OCI-M1 (cell line): ENCODE data around the gene CPEB2.
A peak's percentile ranks its signal among the peaks of the same experiment; 100 is the strongest.

Experiments
- DNase-seq: peaks from one replicate; lab custom pipeline; 2025; lab: John Stamatoyannopoulos, UW

The CPEB2 gene

GRCh38 chr4:15001869-15002658 is at the start of gene CPEB2:
CPEB2 (plus strand) TSS chr4:15002481; CDS start chr4:15002674, 193 bp downstream.
- DNase-seq: peak; percentile 95

- no peak for DNase-seq
Measured at GRCh38 chr4:14958436-14958835, 43.8 kb upstream of the CPEB2 start.

- no peak for DNase-seq
Measured at GRCh38 chr4:14961292-14961691, 41.0 kb upstream of the CPEB2 start.

- DNase-seq: no peak
Measured at GRCh38 chr4:14965071-14965470, 37.2 kb upstream of the CPEB2 start.

GRCh38 chr4:14967982-14968381 is 34.3 kb upstream of the CPEB2 start:
- no peak for DNase-seq

GRCh38 chr4:14977830-14978229 is 24.5 kb upstream of the CPEB2 start:
- DNase-seq: no peak

- DNase-seq: no peak
Measured at GRCh38 chr4:14984448-14984847, 17.8 kb upstream of the CPEB2 start.

- no peak for DNase-seq
Measured at GRCh38 chr4:14985161-14985560, 17.1 kb upstream of the CPEB2 start.

GRCh38 chr4:14985843-14986242 is 16.4 kb upstream of the CPEB2 start:
- no peak for DNase-seq

- no peak for DNase-seq
Measured at GRCh38 chr4:14987054-14987453, 15.2 kb upstream of the CPEB2 start.

GRCh38 chr4:14990484-14990883 is 11.8 kb upstream of the CPEB2 start:
- no peak for DNase-seq

- DNase-seq: peak; percentile 46
Measured at GRCh38 chr4:14994242-14994641, 8.0 kb upstream of the CPEB2 start.

- DNase-seq: peak; percentile 82
Measured at GRCh38 chr4:15001248-15001868, 923 bp upstream of the CPEB2 start.

- peak; percentile 90 for DNase-seq
Measured at GRCh38 chr4:15002659-15003400, 549 bp downstream of the CPEB2 start.

GRCh38 chr4:15003401-15003890 is 1.2 kb downstream of the CPEB2 start:
- DNase-seq: peak; percentile 60

- peak; percentile 50 for DNase-seq
Measured at GRCh38 chr4:15003891-15004738, 1.8 kb downstream of the CPEB2 start.

GRCh38 chr4:15004739-15005301 is 2.5 kb downstream of the CPEB2 start:
- peak; percentile 76 for DNase-seq

- no peak for DNase-seq
Measured at GRCh38 chr4:15005474-15006115, 3.3 kb downstream of the CPEB2 start.

- DNase-seq: peak; percentile 51
Measured at GRCh38 chr4:15006416-15007024, 4.2 kb downstream of the CPEB2 start.

- no peak for DNase-seq
Measured at GRCh38 chr4:15007201-15007600, 4.9 kb downstream of the CPEB2 start.
